Neural progenitor cell (in vitro differentiated cells): ENCODE data around the gene SEC14L6. TPM values are rescaled to one million over a fixed set of nuclear protein-coding genes. Genes with fewer than 3 reads are reported as not detected.
A peak's percentile ranks its signal among the peaks of the same experiment; 100 is the strongest.

ENCODE experiments used
- DNase-seq: peaks from one replicate; pipeline ENCODE4 v3.0.0-alpha.2; 2016; ENCODE audit warnings: low spot score
- H2AFZ ChIP-seq: fragments of 200-600 bp; sonication (generic); replicated peaks from 2 replicates; pipeline ENCODE4 v1.6.1; 2016; ENCODE audit warnings: antibody characterized with exemption
- H3F3A ChIP-seq: fragments of 200-600 bp; sonication (generic); 2 replicates; pipeline ENCODE4 v1.6.1; 2016; ENCODE audit warnings: antibody characterized with exemption, low read depth
- H3K27ac ChIP-seq: fragments of 200-600 bp; sonication (generic); 2 replicates; pipeline ENCODE4 v1.5.1; 2016; ENCODE audit warnings: mild to moderate bottlenecking
- H3K27me3 ChIP-seq: fragments of 200-600 bp; sonication (generic); 2 replicates; pipeline ENCODE4 v1.6.1; 2016; ENCODE audit warnings: mild to moderate bottlenecking, moderate library complexity
- H3K36me3 ChIP-seq: fragments of 200-600 bp; sonication (generic); 2 replicates; pipeline ENCODE4 v1.5.1; 2016
- H3K4me1 ChIP-seq: fragments of 200-600 bp; sonication (generic); 2 replicates; pipeline ENCODE4 v1.6.1; 2016; ENCODE audit warnings: mixed run types
- H3K4me2 ChIP-seq: fragments of 200-600 bp; sonication (generic); 2 replicates; pipeline ENCODE4 v1.6.1; 2016
- H3K4me3 ChIP-seq: fragments of 200-600 bp; sonication (generic); 2 replicates; pipeline ENCODE4 v1.5.1; 2016
- H3K79me2 ChIP-seq: fragments of 200-600 bp; sonication (generic); 2 replicates; pipeline ENCODE4 v1.6.1; 2016; ENCODE audit warnings: low read depth
- H3K9ac ChIP-seq: fragments of 200-600 bp; sonication (generic); 2 replicates; pipeline ENCODE4 v1.6.1; 2016
- H3K9me3 ChIP-seq: fragments of 200-600 bp; sonication (generic); 2 replicates; pipeline ENCODE4 v1.5.1; 2016; ENCODE audit warnings: low read depth
- H4K20me1 ChIP-seq: fragments of 200-600 bp; sonication (generic); 2 replicates; pipeline ENCODE4 v1.6.1; 2016; ENCODE audit warnings: low read depth
- H3K27ac Mint-ChIP-seq: 3 replicates; pipeline ENCODE4 v1.8.0; 2021; ENCODE audit warnings: mixed read lengths
- H3K27me3 Mint-ChIP-seq: 2 replicates; pipeline ENCODE4 v1.8.0; 2022; ENCODE audit warnings: low read depth, mild to moderate bottlenecking, inconsistent platforms, moderate library complexity, mixed read lengths; ENCODE audit not compliant: insufficient read depth
- H3K36me3 Mint-ChIP-seq: 3 replicates; pipeline ENCODE4 v1.8.0; 2021; ENCODE audit warnings: mixed read lengths
- H3K4me1 Mint-ChIP-seq: 3 replicates; pipeline ENCODE4 v1.8.0; 2021; ENCODE audit warnings: mixed read lengths
- H3K4me3 Mint-ChIP-seq: 3 replicates; pipeline ENCODE4 v1.8.0; 2021; ENCODE audit warnings: mild to moderate bottlenecking, moderate library complexity, mixed read lengths
- H3K9me3 Mint-ChIP-seq: 3 replicates; pipeline ENCODE4 v1.8.0; 2020; ENCODE audit warnings: mixed read lengths
- CTCF ChIP-seq: fragments of 200-600 bp; sonication (generic); IDR thresholded peaks from 2 replicates; pipeline ENCODE4 v1.5.1; 2017; ENCODE audit warnings: antibody characterized with exemption, mild to moderate bottlenecking
- EZH2 ChIP-seq: fragments of 200-600 bp; sonication (generic); IDR thresholded peaks from 2 replicates; pipeline ENCODE4 v1.6.1; 2017; ENCODE audit warnings: antibody characterized with exemption, mild to moderate bottlenecking, moderate library complexity
- EZH2phosphoT487 ChIP-seq: fragments of 200-600 bp; sonication (generic); IDR thresholded peaks from 2 replicates; pipeline ENCODE4 v1.6.1; 2017; ENCODE audit warnings: antibody characterized with exemption
- total RNA-seq: library from RNA; depleted of rRNA; stranded (reverse); fragments of >200 nt; gene quantifications from 2 replicates; pipeline ENCODE4 v1.2.3, GENCODE V29; 2015; ENCODE audit warnings: low replicate concordance

SEC14L6 gene
- total RNA-seq, 1 donor from 2014 or later, result 2.4 TPM

DNA sequence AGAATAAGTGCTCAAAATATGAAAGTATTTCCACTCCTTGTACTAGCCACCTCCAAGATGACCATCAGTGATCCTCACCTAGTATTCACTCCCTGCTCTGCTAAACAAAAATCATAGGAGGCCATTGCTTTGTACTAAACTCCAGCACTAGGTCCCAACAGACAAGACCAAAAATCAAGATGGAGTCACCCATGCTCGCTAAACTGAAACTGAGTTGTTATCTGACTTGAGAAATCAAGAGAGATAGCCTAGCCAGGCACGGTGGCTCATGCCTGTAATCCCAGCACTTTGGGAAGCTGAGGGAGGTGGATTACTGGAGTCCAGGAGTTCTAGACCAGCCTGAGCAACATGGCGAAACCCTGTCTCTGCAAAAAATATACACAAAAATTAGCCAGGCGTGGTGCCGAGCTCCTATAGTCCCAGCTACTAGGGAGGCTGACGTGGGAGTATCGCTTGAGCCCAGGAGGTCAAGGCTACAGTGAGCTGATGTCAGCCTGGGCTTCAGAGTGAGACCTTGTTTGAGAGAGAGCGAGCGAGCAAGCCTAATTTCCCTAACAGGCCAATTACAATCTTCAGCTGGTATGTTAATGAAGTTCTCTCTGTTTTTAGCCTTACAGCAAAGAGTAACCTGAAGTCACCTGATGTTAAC, 9.3 kb downstream of the SEC14L6 start:
- peaks cover 8% of the 10 kb centered on the region for H3K27me3 ChIP-seq
- no peaks in the 10 kb centered on the region for H3K36me3 ChIP-seq
- H3K9me3 ChIP-seq, result no peaks in the 10 kb centered on the region
- Mint-ChIP-seq H3K4me1 (peaks cover 5% of the 10 kb centered on the region), H3K4me3 (no peak overlapping the region), H3K9me3 (no peaks in the 10 kb centered on the region), H3K27me3 (peaks cover 8% of the 10 kb centered on the region), H3K27ac (peak overlapping the region; percentile 59), H3K36me3 (no peaks in the 10 kb centered on the region)
- H3F3A ChIP-seq, result peaks cover 4% of the 10 kb centered on the region
- no peaks in the 10 kb centered on the region for H4K20me1 ChIP-seq
- H3K79me2 ChIP-seq, result no peaks in the 10 kb centered on the region
- H2AFZ ChIP-seq, result no peak overlapping the region
- no peak overlapping the region for H3K27ac ChIP-seq
- no peak for DNase-seq
- H3K9ac ChIP-seq, result no peak overlapping the region
- H3K4me1 ChIP-seq, result peaks cover 5% of the 10 kb centered on the region
- H3K4me2 ChIP-seq, result no peak overlapping the region
- H3K4me3 ChIP-seq, result no peak overlapping the region
- TF ChIP-seq EZH2 (no peak), CTCF (no peak), EZH2phosphoT487 (no peak)

- no peak overlapping the region for H2AFZ ChIP-seq
- no peak overlapping the region for H3K4me2 ChIP-seq
- Mint-ChIP-seq H3K4me3 (no peak overlapping the region), H3K27me3 (peaks cover 8% of the 10 kb centered on the region), H3K9me3 (no peaks in the 10 kb centered on the region), H3K4me1 (no peaks in the 10 kb centered on the region), H3K36me3 (no peaks in the 10 kb centered on the region), H3K27ac (no peak overlapping the region)
- no peak overlapping the region for H3K27ac ChIP-seq
- no peak for DNase-seq
- H3K4me1 ChIP-seq, result no peaks in the 10 kb centered on the region
- no peaks in the 10 kb centered on the region for H3K36me3 ChIP-seq
- no peaks in the 10 kb centered on the region for H3K27me3 ChIP-seq
- H4K20me1 ChIP-seq, result no peaks in the 10 kb centered on the region
- TF ChIP-seq EZH2, result no peak
- no peak for TF ChIP-seq EZH2phosphoT487
- no peak for TF ChIP-seq CTCF
- H3K9ac ChIP-seq, result no peak overlapping the region
- H3K9me3 ChIP-seq, result no peaks in the 10 kb centered on the region
- no peaks in the 10 kb centered on the region for H3F3A ChIP-seq
- H3K79me2 ChIP-seq, result no peaks in the 10 kb centered on the region
- H3K4me3 ChIP-seq, result no peak overlapping the region
Measured at GRCh38 chr22:30535182-30535581, 11.4 kb downstream of the SEC14L6 start.

- Mint-ChIP-seq H3K27ac (no peak overlapping the region), H3K4me3 (no peak overlapping the region), H3K36me3 (no peaks in the 10 kb centered on the region), H3K4me1 (no peaks in the 10 kb centered on the region), H3K9me3 (no peaks in the 10 kb centered on the region), H3K27me3 (peaks cover 2% of the 10 kb centered on the region)
- no peak for TF ChIP-seq EZH2
- no peaks in the 10 kb centered on the region for H3K79me2 ChIP-seq
- no peaks in the 10 kb centered on the region for H3K9me3 ChIP-seq
- H3K9ac ChIP-seq, result no peak overlapping the region
- no peaks in the 10 kb centered on the region for H3K4me1 ChIP-seq
- H3K27ac ChIP-seq, result no peak overlapping the region
- H4K20me1 ChIP-seq, result no peaks in the 10 kb centered on the region
- H3K4me3 ChIP-seq, result no peak overlapping the region
- H3F3A ChIP-seq, result no peaks in the 10 kb centered on the region
- H3K27me3 ChIP-seq, result no peaks in the 10 kb centered on the region
- no peaks in the 10 kb centered on the region for H3K36me3 ChIP-seq
- no peak for DNase-seq
- H2AFZ ChIP-seq, result no peak overlapping the region
- H3K4me2 ChIP-seq, result no peak overlapping the region
Measured at GRCh38 chr22:30531651-30532608, 14.6 kb downstream of the SEC14L6 start.
